HEK293 (cell line): Measurements from ENCODE around the gene STMN1.
A peak's percentile ranks its signal among the peaks of the same experiment; 100 is the strongest.

Experiments
- BCL11B ChIP-seq: fragments of 450-650 bp; formaldehyde crosslinking; IDR thresholded peaks from 2 replicates; pipeline ENCODE4 v1.5.1; 2016; ENCODE audit warnings: low read depth, missing biosample characterization, missing genetic modification characterization
- EGR2 ChIP-seq: fragments of 450-650 bp; formaldehyde crosslinking; IDR thresholded peaks from 2 replicates; pipeline ENCODE4 v1.5.1; 2016; ENCODE audit warnings: low read depth, missing biosample characterization, missing genetic modification characterization
- KLF16 ChIP-seq: fragments of 450-650 bp; formaldehyde crosslinking; IDR thresholded peaks from 2 replicates; pipeline ENCODE4 v1.5.1; 2017; ENCODE audit warnings: missing biosample characterization, missing genetic modification characterization
- SCRT2 ChIP-seq: fragments of 450-650 bp; formaldehyde crosslinking; IDR thresholded peaks from 2 replicates; pipeline ENCODE4 v1.5.1; 2016; ENCODE audit warnings: missing biosample characterization, missing genetic modification characterization
- SP2 ChIP-seq: fragments of 450-650 bp; formaldehyde crosslinking; IDR thresholded peaks from 2 replicates; pipeline ENCODE4 v1.5.1; 2016; ENCODE audit warnings: missing biosample characterization, missing genetic modification characterization
- SP3 ChIP-seq: fragments of 450-650 bp; formaldehyde crosslinking; IDR thresholded peaks from 2 replicates; pipeline ENCODE4 v1.5.1; 2016; ENCODE audit warnings: missing biosample characterization, missing genetic modification characterization
- ZBTB20 ChIP-seq: fragments of 450-650 bp; formaldehyde crosslinking; IDR thresholded peaks from 2 replicates; pipeline ENCODE4 v1.5.1; 2016; ENCODE audit warnings: missing biosample characterization, missing genetic modification characterization
- ZBTB8A ChIP-seq: fragments of 450-650 bp; formaldehyde crosslinking; IDR thresholded peaks from 2 replicates; pipeline ENCODE4 v1.5.1; 2016; ENCODE audit warnings: missing biosample characterization, missing genetic modification characterization
- ZFHX2 ChIP-seq: fragments of 450-650 bp; formaldehyde crosslinking; conservative IDR thresholded peaks from 2 replicates; pipeline ENCODE4 v1.5.1; 2016; ENCODE audit warnings: missing biosample characterization, missing genetic modification characterization
- ZNF10 ChIP-seq: fragments of 450-650 bp; formaldehyde crosslinking; IDR thresholded peaks from 2 replicates; pipeline ENCODE4 v1.5.1; 2017; ENCODE audit warnings: missing biosample characterization, missing genetic modification characterization
- ZNF121 ChIP-seq: fragments of 450-650 bp; formaldehyde crosslinking; IDR thresholded peaks from 2 replicates; pipeline ENCODE4 v1.5.1; 2016; ENCODE audit warnings: missing biosample characterization, missing genetic modification characterization
- ZNF175 ChIP-seq: fragments of 450-650 bp; formaldehyde crosslinking; IDR thresholded peaks from 2 replicates; pipeline ENCODE4 v1.5.1; 2016; ENCODE audit warnings: missing biosample characterization, missing genetic modification characterization
- ZNF184 ChIP-seq: fragments of 450-650 bp; IDR thresholded peaks from 2 replicates; pipeline ENCODE4 v1.5.1; 2018; ENCODE audit warnings: missing biosample characterization, mild to moderate bottlenecking, missing genetic modification characterization
- ZNF324 ChIP-seq: fragments of 450-650 bp; formaldehyde crosslinking; IDR thresholded peaks from 2 replicates; pipeline ENCODE4 v1.5.1; 2016; ENCODE audit warnings: missing biosample characterization, missing genetic modification characterization
- ZNF335 ChIP-seq: fragments of 450-650 bp; formaldehyde crosslinking; conservative IDR thresholded peaks from 2 replicates; pipeline ENCODE4 v1.5.1; 2016; ENCODE audit warnings: missing biosample characterization, missing genetic modification characterization
- ZNF366 ChIP-seq: fragments of 450-650 bp; formaldehyde crosslinking; conservative IDR thresholded peaks from 2 replicates; pipeline ENCODE4 v1.5.1; 2016; ENCODE audit warnings: missing biosample characterization, missing genetic modification characterization
- ZNF391 ChIP-seq: fragments of 450-650 bp; formaldehyde crosslinking; IDR thresholded peaks from 2 replicates; pipeline ENCODE4 v1.5.1; 2016; ENCODE audit warnings: low read depth, missing biosample characterization, missing genetic modification characterization, borderline replicate concordance
- ZNF394 ChIP-seq: fragments of 450-650 bp; formaldehyde crosslinking; IDR thresholded peaks from 2 replicates; pipeline ENCODE4 v1.5.1; 2016; ENCODE audit warnings: missing biosample characterization, missing genetic modification characterization, mild to moderate bottlenecking, moderate library complexity, borderline replicate concordance
- ZNF423 ChIP-seq: fragments of 450-650 bp; formaldehyde crosslinking; IDR thresholded peaks from 2 replicates; pipeline ENCODE4 v1.5.1; 2016; ENCODE audit warnings: missing biosample characterization, missing genetic modification characterization
- ZNF501 ChIP-seq: fragments of 450-650 bp; formaldehyde crosslinking; IDR thresholded peaks from 2 replicates; pipeline ENCODE4 v1.5.1; 2016; ENCODE audit warnings: missing biosample characterization, missing genetic modification characterization
- ZNF548 ChIP-seq: fragments of 450-650 bp; formaldehyde crosslinking; IDR thresholded peaks from 2 replicates; pipeline ENCODE4 v1.5.1; 2016; ENCODE audit warnings: missing biosample characterization, missing genetic modification characterization
- ZNF555 ChIP-seq: fragments of 450-650 bp; formaldehyde crosslinking; conservative IDR thresholded peaks from 2 replicates; pipeline ENCODE4 v1.5.1; 2017; ENCODE audit warnings: missing biosample characterization, mild to moderate bottlenecking, missing genetic modification characterization, inconsistent platforms
- ZNF658 ChIP-seq: fragments of 450-650 bp; formaldehyde crosslinking; IDR thresholded peaks from 2 replicates; pipeline ENCODE4; 2016; ENCODE audit warnings: missing biosample characterization, missing genetic modification characterization
- ZNF664 ChIP-seq: fragments of 450-650 bp; formaldehyde crosslinking; IDR thresholded peaks from 2 replicates; pipeline ENCODE4 v1.5.1; 2016; ENCODE audit warnings: missing biosample characterization, missing genetic modification characterization
- ZNF704 ChIP-seq: fragments of 450-650 bp; formaldehyde crosslinking; IDR thresholded peaks from 2 replicates; pipeline ENCODE4 v1.5.1; 2016; ENCODE audit warnings: missing biosample characterization, missing genetic modification characterization
- ZNF76 ChIP-seq: fragments of 450-650 bp; formaldehyde crosslinking; IDR thresholded peaks from 2 replicates; pipeline ENCODE4; 2016; ENCODE audit warnings: low read depth, missing biosample characterization, missing genetic modification characterization, borderline replicate concordance
- ZSCAN18 ChIP-seq: fragments of 450-650 bp; formaldehyde crosslinking; IDR thresholded peaks from 2 replicates; pipeline ENCODE4 v1.5.1; 2016; ENCODE audit warnings: missing biosample characterization, missing genetic modification characterization
- TF ChIP-seq, protein P1 (sequence below): fragments of 450-650 bp; formaldehyde crosslinking; IDR thresholded peaks from 2 replicates; pipeline ENCODE4 v1.5.1; 2016; ENCODE audit warnings: missing biosample characterization, missing genetic modification characterization

STMN1 gene

GRCh38 chr1:25875154-25875855 is 30.9 kb downstream of the STMN1 start, which contains the start of gene PAQR7 (continued):
- TF ChIP-seq KLF16 (tag by site-specific recombination) (peak; percentile 81), BCL11B (no peak), ZNF664 (tag by site-specific recombination) (no peak), ZNF394 (peak; percentile 95), ZNF324 (tag by site-specific recombination) (0 out of 2 replicates have a peak, but pooled peaks have one; percentile 48), ZNF391 (peak; percentile 59; the same call in 1 of the 2 replicates), ZNF658 (tag by site-specific recombination) (no peak), ZNF501 (tag by site-specific recombination) (0 out of 2 replicates have a peak, but pooled peaks have one; percentile 72), ZFHX2 (peak; percentile 84), ZBTB8A (tag by site-specific recombination) (peak; percentile 92), EGR2 (tag by site-specific recombination) (peak; percentile 90), ZNF184 (no peak), ZNF335 (tag by site-specific recombination) (peak; percentile 73), SCRT2 (tag by site-specific recombination) (peak; percentile 91), ZNF704 (tag by site-specific recombination) (no peak), ZSCAN18 (tag by site-specific recombination) (no peak), ZBTB20 (peak; percentile 83), ZNF121 (0 out of 2 replicates have a peak, but pooled peaks have one; percentile 4), ZNF555 (tag by site-specific recombination) (no peak), ZNF175 (tag by site-specific recombination) (no peak), ZNF423 (tag by site-specific recombination) (0 out of 2 replicates have a peak, but pooled peaks have one; percentile 54), ZNF366 (tag by site-specific recombination) (0 out of 2 replicates have a peak, but pooled peaks have one; percentile 52), SP2 (tag by site-specific recombination) (peak; percentile 54), ZNF76 (tag by site-specific recombination) (peak; percentile 42; the same call in 1 of the 2 replicates), SP3 (tag by site-specific recombination) (peak; percentile 70), ZNF10 (tag by site-specific recombination) (no peak), ZNF548 (tag by site-specific recombination) (no peak)
- TF ChIP-seq, protein P1, sequence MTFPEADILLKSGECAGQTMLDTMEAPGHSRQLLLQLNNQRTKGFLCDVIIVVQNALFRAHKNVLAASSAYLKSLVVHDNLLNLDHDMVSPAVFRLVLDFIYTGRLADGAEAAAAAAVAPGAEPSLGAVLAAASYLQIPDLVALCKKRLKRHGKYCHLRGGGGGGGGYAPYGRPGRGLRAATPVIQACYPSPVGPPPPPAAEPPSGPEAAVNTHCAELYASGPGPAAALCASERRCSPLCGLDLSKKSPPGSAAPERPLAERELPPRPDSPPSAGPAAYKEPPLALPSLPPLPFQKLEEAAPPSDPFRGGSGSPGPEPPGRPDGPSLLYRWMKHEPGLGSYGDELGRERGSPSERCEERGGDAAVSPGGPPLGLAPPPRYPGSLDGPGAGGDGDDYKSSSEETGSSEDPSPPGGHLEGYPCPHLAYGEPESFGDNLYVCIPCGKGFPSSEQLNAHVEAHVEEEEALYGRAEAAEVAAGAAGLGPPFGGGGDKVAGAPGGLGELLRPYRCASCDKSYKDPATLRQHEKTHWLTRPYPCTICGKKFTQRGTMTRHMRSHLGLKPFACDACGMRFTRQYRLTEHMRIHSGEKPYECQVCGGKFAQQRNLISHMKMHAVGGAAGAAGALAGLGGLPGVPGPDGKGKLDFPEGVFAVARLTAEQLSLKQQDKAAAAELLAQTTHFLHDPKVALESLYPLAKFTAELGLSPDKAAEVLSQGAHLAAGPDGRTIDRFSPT (tag by site-specific recombination): 0 out of 2 replicates have a peak, but pooled peaks have one; percentile 28
